Stimulated activated CD8-positive, alpha-beta memory T cell treated with anti-CD3 and anti-CD28 coated beads, Interleukin-4, amount 100 ng/mL, for 48 hours (primary cell): ENCODE measurements around the gene CCL8.

ENCODE experiments used
- DNase-seq: peaks from one replicate; pipeline ENCODE4 v3.0.0-alpha.2; 2020

Gene CCL8

DNA sequence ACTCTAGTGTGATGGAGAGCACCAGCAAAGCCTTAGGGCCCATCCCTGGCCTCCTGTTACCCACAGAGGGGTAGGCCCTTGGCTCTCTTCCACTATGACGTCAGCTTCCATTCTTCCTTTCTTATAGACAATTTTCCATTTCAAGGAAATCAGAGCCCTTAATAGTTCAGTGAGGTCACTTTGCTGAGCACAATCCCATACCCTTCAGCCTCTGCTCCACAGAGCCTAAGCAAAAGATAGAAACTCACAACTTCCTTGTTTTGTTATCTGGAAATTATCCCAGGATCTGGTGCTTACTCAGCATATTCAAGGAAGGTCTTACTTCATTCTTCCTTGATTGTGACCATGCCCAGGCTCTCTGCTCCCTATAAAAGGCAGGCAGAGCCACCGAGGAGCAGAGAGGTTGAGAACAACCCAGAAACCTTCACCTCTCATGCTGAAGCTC lies at the start of gene CCL8:
TSS of gene CCL8 (plus strand) at position 397 of the 445 bp plus-strand sequence. CDS start 67 bp downstream, outside the sequence.
- DNase-seq, result no peak

DNA sequence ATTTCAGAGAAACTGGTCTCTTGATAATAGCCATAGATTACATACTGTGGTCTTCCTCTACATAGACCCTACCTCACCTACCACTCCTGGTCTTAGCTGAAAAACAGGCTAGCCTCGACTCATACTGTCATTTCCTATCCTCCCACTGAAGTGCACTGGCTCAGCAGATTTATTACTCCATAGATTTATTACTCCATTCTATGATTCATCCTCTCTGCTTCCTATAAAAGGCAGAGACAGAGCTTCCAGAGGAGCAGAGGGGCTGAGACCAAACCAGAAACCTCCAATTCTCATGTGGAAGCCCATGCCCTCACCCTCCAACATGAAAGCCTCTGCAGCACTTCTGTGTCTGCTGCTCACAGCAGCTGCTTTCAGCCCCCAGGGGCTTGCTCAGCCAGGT lies 49.3 kb upstream of the CCL8 start, which contains the start of gene CCL7:
TSS of gene CCL7 (plus strand) at position 253 of the 400 bp plus-strand sequence. CDS start at position 323, 70 bp downstream.
- no peak for DNase-seq

DNA sequence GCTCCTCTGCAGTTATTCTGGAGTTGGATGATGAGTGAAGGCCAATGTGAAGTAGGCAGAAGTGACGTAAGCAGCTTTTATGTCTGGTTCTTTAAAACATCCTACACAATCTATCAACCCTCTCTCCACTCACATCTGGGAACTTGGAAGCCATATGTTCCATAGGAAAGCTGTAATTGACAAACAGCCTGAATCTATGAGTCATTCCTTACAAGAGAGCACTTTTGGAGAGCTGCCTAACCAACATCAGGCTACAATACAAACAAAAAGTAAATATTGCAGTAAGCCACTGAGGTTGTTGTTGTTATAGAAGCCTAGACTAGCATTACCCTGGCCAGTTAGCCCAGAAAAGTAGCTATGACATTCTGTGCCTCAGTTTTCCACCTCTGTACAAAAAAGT lies 43.4 kb upstream of the CCL8 start:
- no peak for DNase-seq

DNA sequence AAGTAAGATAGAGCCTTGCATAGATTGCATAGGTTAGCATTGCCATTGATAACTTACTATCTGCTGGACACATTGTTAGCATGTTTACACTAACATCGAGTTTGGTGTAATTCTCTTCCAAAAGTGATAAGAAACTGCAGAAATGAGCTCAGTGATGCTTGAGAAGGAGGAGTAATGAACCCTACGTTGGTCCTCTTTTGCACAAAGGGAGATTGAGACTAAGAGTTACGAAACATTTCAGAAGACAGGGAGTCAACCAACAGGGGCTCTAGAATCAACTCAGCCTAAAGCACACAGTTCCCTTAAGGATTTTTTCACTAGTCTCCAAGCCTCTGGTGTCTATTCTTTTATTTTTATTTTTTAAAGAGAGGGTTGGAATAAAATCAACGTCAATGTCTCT lies 42.4 kb upstream of the CCL8 start:
- no peak for DNase-seq

DNA sequence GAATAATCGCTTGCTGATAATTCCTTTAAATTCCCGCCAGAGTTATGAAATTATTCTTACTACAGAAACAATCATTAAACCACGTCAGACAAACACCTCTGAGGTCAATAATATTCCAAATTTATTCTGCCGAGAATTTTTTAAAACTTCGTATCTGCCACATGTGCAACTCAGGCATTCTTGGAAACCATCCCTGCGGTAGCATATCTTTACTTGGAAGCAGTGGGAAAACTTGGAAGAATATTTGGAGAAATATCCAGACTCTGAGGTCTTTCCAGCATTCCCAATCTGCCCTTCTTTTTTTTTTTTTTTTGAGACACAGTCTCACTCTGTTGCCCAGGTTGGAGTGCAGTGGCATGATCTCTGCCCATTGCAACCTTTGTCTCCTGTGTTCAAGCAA lies 35.7 kb upstream of the CCL8 start:
- DNase-seq, result no peak

DNA sequence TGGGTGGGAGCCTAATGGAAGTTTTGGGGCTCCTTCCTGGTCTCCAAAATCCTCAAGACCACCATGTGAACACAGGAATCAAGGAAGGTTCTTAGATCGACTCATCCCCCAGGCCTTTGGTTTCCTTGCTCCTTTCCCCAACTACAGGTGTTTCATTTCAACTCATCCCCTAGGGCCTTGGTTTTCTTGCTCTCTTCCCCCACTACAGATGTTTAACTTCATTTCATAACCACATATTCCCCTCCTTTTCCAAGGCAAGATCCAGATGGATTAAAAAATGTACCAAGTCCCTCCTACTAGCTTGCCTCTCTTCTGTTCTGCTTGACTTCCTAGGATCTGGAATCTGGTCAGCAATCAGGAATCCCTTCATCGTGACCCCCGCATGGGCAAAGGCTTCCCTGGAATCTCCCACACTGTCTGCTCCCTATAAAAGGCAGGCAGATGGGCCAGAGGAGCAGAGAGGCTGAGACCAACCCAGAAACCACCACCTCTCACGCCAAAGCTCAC lies 33.9 kb upstream of the CCL8 start, which contains the start of gene CCL11:
TSS of gene CCL11 (plus strand) at position 457 of the 507 bp plus-strand sequence. CDS start 67 bp downstream, outside the sequence.
- no peak for DNase-seq

DNA sequence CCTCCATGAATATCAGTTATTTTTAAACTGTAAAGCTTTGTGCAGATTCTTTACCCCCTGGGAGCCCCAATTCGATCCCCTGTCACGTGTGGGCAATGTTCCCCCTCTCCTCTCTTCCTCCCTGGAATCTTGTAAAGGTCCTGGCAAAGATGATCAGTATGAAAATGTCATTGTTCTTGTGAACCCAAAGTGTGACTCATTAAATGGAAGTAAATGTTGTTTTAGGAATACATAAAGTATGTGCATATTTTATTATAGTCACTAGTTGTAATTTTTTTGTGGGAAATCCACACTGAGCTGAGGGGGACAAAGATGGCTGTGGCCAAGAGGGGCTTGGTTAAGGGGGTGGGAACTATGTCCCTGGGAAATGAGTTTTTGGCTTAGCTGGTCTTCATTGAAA lies 31.4 kb upstream of the CCL8 start:
- no peak for DNase-seq

DNA sequence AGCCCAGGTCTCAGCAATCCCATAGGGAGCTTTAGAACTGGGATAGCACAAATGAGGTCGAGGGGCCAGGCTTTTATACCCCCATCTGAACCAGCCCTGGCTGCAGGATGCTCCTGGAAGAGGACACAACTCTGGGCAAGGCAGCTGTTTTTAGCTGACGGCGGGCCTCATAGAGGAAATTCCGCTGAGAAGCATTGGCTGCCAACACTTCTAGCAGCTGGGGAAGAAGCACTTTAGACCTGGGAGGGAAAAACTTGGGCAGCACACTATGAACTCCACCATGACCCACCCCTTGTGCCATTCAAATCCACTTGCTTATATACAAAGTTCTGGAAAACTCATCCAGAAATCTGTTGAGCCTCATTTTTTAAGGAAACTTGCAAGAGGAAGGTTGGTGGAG lies 28.6 kb upstream of the CCL8 start:
- DNase-seq, result no peak

DNA sequence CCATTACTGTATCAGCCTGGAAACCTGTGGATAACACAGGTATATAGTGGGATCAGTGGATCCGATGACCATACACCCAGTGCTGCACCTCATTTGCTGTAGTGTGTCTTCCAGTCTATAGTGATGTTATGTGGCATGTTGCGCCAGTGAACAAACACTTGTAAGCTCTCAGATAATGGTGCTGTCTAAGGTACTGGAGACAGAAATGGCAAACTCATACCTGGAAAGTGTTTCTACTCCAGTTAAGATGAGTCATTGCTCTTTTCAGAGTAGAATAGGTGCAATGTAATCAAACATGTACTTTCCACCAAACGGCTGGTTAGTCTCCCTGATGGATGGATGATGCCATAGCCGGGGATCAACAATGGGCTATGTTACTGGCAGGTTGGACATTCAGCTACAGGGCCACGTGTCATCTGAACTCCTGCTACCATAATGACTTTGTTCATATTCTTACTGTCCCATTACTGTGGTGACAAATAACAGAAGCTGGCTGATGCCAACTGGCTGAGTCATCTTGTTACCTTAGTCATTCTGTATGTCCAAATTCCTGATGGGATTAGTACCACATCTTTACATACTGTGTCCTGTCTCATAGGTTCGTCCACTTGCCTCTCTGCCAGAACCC lies 27.4 kb upstream of the CCL8 start:
- DNase-seq, result no peak

DNA sequence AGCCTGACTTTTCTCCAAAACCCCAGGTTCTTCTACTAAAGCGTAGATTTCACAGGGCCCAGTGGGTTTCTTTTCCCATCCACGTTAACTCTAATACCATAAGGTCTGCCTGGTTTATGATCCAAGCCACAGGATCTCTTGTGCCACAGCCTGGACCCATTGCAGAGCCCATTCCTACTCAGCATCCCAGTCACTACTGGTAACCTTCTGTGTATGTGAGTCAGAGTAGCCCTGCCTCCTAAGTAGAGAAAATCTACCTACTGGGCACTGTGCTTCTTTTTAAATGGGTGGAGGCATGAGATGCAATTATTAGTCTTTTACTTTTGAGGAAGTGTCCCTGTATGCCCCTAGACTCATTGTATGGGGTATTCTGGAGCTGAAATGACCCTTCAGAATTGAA lies 20.2 kb upstream of the CCL8 start:
- DNase-seq, result no peak

DNA sequence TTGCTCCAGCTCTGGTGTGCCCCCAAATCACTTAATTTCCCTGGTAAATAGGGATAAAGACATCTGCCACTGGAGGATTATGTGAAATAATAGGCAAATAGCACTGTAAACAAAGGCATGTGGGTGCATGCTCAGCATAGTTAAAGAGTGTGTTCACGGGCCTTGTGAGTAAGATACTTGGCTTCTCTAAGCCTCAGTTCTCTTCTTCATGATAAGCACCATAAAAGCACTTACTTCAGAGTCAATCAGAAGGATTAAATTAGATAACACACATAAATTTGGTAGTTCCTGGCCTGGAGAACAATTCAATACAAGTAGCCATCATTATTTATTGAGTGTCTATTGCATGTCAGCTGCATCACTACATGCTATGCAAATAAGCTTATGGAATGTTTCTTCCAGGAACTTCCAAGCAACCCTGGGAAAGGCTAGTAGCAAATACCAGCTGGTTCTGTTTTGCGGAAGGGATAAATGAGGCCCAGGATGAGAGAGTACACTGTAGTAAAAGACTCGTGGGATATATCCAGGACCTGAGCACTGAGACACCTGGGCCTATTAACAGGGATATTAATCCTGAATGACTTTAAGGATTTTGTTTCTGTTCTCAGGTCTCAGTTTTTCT lies 19.2 kb upstream of the CCL8 start:
- no peak for DNase-seq

DNA sequence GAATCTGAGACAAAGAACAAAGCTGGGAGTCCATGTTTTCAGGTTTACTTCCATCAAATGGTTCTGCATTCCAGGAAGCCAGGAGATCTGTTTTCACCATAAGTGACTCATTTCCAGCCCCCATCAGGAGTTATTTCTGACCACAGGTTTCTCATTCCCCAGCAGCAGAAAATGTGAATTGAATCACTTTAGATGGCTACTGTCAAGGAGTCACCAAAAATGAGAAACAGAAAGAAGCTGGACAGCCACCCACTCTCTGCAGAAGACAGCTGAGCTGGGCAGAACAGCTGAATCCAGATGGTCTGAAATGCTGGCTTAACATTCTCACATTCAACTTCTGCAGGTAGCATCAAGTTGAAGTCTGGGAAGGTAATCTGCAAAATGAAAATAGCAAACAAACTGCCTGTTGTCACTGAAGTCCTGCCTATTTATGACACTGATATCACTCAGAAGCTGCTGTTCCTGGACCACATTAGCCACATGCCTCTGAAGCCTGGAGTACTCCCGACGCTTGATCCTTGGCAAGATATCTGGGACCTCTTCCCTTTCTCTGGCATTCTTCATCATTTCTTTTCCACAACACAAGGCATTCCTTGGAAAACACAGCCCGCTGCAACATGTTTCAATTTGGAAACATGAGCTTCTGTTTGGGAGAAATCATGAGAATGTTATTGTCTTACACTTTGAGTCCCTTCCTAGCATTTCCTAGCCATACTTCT lies 18.4 kb upstream of the CCL8 start:
- no peak for DNase-seq

DNA sequence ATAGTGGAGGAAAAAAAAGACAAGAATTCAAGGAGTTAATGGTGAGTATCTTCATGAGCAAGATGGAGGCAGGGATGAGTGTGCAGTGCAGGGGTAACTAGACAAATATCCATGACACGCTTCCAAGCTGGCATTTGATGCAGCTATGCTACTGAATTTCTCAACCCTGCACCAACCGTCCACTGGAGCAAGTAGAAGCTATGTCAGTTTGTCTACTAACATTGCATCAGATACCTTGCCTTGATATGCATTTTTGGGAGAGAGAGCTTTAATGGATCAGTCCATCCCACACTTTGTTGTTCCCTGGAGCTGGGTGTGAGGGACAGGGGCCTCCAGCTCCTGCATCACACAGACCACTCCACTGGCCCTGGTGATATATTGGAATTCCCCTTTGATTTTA lies 17.2 kb upstream of the CCL8 start:
- no peak for DNase-seq

DNA sequence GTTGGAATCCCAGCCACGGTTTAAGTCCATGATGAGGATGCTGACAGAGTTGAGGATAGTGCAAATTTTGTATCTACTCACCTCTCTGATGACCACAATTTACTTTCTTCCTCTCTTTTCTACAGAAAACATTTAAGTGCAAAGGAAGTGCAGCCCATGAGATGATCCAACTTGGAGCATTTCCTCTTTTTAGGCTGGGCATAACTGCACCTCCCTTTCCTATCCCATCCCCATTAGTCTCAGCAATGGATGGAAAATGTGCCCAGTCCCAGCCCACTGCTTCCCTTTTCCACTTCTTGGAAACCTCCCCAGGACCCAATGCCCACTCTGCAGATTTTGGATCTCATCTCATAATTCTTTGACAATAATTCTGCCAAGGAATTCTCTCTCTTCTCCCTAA lies 16.6 kb upstream of the CCL8 start:
- no peak for DNase-seq

DNA sequence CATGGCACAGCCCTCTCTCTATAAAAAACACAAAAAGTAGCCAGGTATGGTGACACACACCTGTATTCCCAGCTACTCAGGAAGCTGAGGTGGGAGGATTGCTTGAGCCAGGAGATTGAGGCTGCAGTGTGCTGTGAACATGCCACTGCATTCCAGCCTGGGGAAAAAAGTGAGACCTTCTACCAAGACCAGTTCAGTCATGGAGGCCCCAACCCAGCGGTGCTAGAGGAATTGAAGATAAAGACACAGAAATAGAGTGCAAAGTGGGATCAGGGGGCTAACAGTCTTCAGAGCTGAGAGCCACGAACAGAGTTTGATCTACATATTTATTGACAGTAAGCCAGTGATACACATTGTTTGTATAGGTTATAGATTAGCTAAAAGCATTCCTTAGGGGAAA lies 15.6 kb upstream of the CCL8 start:
- DNase-seq, result no peak

DNA sequence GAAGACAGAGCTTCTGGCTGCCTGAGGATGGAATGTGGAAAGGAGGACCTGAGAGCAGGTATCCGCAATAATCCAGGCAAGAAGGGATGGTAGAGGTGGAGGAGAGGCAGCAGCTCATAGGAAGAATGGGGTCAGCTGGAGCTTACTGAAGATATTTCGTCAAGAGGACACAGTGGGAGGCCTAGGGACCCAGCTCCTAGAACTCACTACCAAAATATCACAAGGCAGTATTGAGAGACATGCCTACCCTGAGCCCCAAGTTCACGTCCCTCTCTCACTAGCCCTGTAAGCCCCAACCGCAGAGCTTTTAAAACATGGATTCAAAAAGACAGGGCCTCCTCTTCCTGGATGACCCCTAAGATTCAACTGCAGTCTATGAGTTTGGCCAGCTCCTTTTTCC lies 14.2 kb upstream of the CCL8 start:
- no peak for DNase-seq

DNA sequence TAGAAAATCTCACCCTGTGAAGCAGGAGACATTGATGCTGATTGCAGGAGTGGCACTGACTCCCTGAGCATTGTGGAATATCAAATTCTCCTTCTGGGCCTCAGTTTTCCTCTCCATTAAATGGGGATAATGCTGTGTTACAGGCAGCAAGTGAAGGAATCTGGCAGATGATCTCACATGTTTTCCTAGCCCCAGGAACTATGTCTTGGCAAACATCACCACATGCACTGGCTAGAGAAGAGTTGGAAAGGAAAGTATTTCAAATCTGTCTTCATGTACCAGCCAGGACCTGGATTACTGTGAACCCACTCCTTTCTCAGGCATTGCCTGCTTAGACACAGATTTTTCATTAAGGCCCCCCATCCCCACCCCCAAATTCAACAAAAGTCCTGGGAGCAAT lies 13.6 kb upstream of the CCL8 start:
- no peak for DNase-seq

DNA sequence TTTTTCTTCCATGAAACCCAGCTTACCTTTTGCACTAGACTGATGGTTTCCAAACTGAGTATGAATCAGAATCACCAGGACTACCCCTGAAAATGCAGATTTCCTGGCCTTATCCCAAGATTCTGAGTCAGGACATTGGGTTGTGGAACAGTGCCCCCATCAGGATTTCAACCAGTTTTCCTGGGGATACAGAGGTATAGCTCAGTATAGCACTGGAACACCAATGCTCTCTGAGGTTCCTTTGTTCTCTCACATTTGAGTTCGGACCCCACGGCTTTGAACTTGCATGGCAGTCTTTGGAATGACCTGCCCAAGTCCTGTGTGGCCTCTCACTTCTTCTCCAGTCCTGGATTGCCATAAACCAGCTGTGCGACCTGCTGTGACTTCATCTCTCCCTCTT lies 12.8 kb upstream of the CCL8 start:
- DNase-seq, result no peak

DNA sequence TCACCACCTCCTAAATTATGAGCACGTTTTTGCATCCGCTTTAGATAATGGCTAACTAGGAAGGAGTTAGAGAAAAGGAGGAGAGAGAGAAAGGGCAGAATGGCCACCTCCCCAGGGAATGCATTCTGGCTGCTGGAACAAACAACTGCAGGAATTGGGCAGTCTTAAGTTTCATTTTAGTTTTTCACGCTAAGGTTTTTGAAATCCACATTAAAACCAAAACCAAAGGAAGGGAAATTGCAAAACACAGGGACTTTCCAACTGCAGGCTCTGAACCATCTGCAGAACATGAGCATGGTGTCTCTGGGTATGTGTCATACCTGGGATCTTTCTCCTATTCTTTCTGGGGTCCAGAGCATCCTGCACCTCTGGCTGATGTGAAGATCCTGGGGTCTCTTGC lies 12.1 kb upstream of the CCL8 start:
- DNase-seq, result no peak

DNA sequence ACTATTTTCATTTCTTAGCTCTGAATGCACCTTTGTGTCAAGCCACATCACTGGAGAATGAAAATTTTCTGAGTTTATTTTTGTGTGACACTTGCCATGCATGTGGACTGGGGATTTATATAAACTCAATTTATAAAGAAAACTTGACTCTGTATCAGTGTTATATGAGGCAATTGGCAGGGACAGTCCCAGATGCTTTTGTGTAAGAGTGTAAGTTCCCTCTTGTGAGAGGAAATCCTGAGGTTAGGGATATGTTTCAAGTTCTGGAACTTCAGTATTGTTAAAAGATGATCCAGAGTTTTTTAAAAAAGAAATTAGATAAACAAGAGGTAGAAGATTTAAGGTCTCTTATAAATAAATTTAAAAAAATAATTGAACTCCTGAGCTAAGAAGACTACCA lies 10.9 kb upstream of the CCL8 start:
- DNase-seq, result no peak

DNA sequence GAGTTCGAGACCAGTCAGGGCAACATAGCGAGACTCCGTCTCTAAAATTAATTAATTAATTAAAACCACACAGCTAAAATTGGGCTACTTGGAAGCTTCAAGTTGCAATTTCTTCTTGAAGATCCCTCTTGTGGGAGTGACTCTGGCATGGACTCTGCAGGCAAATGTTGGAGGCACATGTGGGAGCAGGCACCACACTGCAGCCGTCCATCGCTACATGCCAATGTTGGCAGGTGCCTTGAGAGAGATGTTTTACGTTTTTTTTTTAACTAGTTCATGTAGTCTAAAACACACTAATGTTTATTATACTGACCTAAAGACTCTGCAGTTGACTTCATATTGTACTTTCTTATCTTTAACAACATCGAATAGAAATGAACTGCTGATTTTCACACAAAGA lies 7.9 kb upstream of the CCL8 start:
- DNase-seq, result no peak

DNA sequence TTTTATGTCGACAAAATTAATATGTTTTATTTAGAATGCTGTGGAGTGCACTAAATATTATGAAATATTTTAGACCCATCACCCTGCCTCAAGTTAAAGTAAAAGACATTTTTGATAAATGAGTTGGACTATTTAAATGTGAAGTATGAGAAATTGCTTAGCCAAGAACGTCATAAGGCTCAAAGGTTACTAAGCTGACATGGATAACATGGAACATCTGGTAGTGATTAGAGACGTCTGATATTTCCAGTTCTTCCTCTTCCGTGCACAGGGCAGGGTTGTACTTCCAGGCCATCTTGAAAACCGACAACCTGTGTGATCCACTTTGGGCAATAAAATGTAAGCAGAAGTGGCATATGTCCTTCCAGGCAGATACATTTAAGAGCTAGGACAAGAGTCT lies 7.2 kb upstream of the CCL8 start:
- DNase-seq, result no peak

DNA sequence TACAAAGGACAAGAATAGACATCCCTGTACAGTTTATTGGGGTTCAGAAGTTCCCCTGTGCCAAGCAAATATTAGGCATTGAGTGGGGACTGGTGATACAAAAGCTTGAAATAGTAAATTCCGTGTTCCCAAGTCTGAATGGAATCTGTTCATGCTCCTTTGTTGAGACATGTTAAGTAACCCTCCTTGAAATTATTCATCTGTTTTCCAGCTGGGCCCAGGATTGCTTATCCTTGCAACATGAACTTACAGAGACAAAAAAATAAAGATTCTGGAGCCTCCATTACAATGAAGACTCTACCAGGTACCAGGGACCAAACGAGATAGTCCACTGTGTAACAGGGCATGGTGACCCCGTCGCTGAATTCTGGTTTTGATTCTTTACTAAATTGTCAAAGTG lies 6.1 kb upstream of the CCL8 start:
- no peak for DNase-seq

DNA sequence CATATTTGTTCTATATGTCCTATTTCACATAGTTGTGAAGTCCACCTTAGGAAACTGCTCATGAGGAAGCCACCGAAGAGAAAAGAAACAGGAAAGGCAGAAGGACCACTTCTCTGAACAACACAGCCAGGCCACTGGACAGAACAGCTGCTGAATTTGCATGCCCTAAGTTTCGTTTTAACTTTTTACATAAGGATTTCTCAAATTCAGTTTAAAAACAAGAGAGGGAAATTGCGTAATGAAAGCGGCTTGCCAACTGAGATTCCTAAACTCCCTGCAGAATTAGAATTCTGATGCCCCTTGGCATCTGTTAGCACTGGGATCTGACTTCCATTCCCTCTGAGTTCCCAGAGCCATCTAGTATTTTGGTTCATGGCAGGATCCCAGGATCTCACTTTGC lies 5.0 kb upstream of the CCL8 start:
- no peak for DNase-seq
